ENCODE measurements around the gene CCPG1. TPM values are rescaled to one million over a fixed set of nuclear protein-coding genes. Genes with fewer than 3 reads are reported as not detected.
"Not testable (repeated sequence)": the region's sequence is repeated elsewhere in the genome, so short reads cannot be mapped to it uniquely, and the experiment has no call there.

The CCPG1 gene
- total and polyA plus RNA-seq, 9 donors = 22.1 to 30.9 (median 27.3) TPM

- DNase-seq = no peak
- no peak overlapping the region for H3K27ac ChIP-seq (ENCODE audit: low read length)
- H3K27me3 ChIP-seq (ENCODE audit: control insufficient read depth, insufficient read depth, low read length) = no peaks in the 10 kb centered on the region
- no peak overlapping the region for H3K4me3 ChIP-seq (ENCODE audit: low read length)
- H3K4me1 ChIP-seq (ENCODE audit: control insufficient read depth, insufficient read depth, low read length) = no peaks in the 10 kb centered on the region
- no peaks in the 10 kb centered on the region for H3K9me3 ChIP-seq (replicated peaks; ENCODE audit: control insufficient read depth, low read depth, low read length)
- H3K36me3 ChIP-seq (ENCODE audit: control insufficient read depth, insufficient read depth, low read length) = no peaks in the 10 kb centered on the region
Measured at GRCh38 chr15:55420171-55420866, 12.2 kb upstream of the CCPG1 start.

GRCh38 chr15:55417678-55418077, 9.5 kb upstream of the CCPG1 start:
- not testable (repeated sequence) for H3K9me3 ChIP-seq (replicated peaks; ENCODE audit: control insufficient read depth, low read depth, low read length); H3K27ac ChIP-seq (ENCODE audit: low read length); H3K27me3 ChIP-seq (ENCODE audit: control insufficient read depth, insufficient read depth, low read length); H3K36me3 ChIP-seq (ENCODE audit: control insufficient read depth, insufficient read depth, low read length); DNase-seq; H3K4me1 ChIP-seq (ENCODE audit: control insufficient read depth, insufficient read depth, low read length); H3K4me3 ChIP-seq (ENCODE audit: low read length)
- 67% methylated on average over 5 of the region's 8 CpGs for WGBS (ENCODE audit: insufficient coverage)

GRCh38 chr15:55408976-55409375, 817 bp upstream of the CCPG1 start:
- H3K36me3 ChIP-seq (ENCODE audit: control insufficient read depth, insufficient read depth, low read length); H3K27ac ChIP-seq (ENCODE audit: low read length); H3K4me1 ChIP-seq (ENCODE audit: control insufficient read depth, insufficient read depth, low read length); H3K9me3 ChIP-seq (replicated peaks; ENCODE audit: control insufficient read depth, low read depth, low read length); H3K27me3 ChIP-seq (ENCODE audit: control insufficient read depth, insufficient read depth, low read length); DNase-seq: not testable (repeated sequence)
- WGBS (ENCODE audit: insufficient coverage) = 68% methylated on average over 7 of the region's 14 CpGs
- peak overlapping the region; percentile 88 for H3K4me3 ChIP-seq (ENCODE audit: low read length)

GRCh38 chr15:55407498-55408011, 604 bp downstream of the CCPG1 start:
- Histone ChIP-seq H3K9me3 (replicated peaks; ENCODE audit: control insufficient read depth, low read depth, low read length) (no peaks in the 10 kb centered on the region), H3K36me3 (ENCODE audit: control insufficient read depth, insufficient read depth, low read length) (no peaks in the 10 kb centered on the region), H3K27me3 (ENCODE audit: control insufficient read depth, insufficient read depth, low read length) (no peaks in the 10 kb centered on the region), H3K27ac (ENCODE audit: low read length) (peak overlapping the region; percentile 98), H3K4me1 (ENCODE audit: control insufficient read depth, insufficient read depth, low read length) (peaks cover 5% of the 10 kb centered on the region), H3K4me3 (ENCODE audit: low read length) (peak overlapping the region; percentile 88)
- WGBS (ENCODE audit: insufficient coverage) = under 1% methylated on average over 11 of the region's 20 CpGs
- DNase-seq = no peak

- H3K4me1 ChIP-seq (ENCODE audit: control insufficient read depth, insufficient read depth, low read length) = peaks cover under 1% of the 10 kb centered on the region
- H3K36me3 ChIP-seq (ENCODE audit: control insufficient read depth, insufficient read depth, low read length) = no peaks in the 10 kb centered on the region
- DNase-seq = peak; percentile 35
- no peak overlapping the region for H3K27ac ChIP-seq (ENCODE audit: low read length)
- no peaks in the 10 kb centered on the region for H3K27me3 ChIP-seq (ENCODE audit: control insufficient read depth, insufficient read depth, low read length)
- H3K4me3 ChIP-seq (ENCODE audit: low read length) = no peak overlapping the region
- no peaks in the 10 kb centered on the region for H3K9me3 ChIP-seq (replicated peaks; ENCODE audit: control insufficient read depth, low read depth, low read length)
Measured at GRCh38 chr15:55403531-55403930, 4.6 kb downstream of the CCPG1 start.

DNA sequence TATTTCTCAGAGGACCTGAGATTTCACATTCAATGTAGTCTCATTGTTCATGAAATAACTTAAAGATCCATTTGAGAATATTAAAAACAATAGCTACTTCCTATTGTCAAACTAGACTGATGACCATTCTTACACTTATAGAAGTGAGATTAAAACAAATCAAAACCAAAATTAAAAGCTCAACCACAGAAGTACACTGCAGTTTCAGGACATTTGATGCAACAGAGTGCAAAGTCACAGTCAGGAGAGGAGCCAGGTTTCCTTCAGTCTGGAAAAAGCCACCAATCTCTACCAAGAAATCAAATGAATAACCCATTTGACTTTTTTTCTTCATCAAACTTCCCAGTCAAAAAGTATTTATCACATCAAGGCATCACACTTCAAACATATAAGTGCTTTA, 5.5 kb downstream of the CCPG1 start:
- peak; percentile 23 for DNase-seq
- Histone ChIP-seq H3K9me3 (replicated peaks; ENCODE audit: control insufficient read depth, low read depth, low read length) (no peaks in the 10 kb centered on the region), H3K27ac (ENCODE audit: low read length) (no peak overlapping the region), H3K4me1 (ENCODE audit: control insufficient read depth, insufficient read depth, low read length) (no peaks in the 10 kb centered on the region), H3K36me3 (ENCODE audit: control insufficient read depth, insufficient read depth, low read length) (no peaks in the 10 kb centered on the region), H3K27me3 (ENCODE audit: control insufficient read depth, insufficient read depth, low read length) (no peaks in the 10 kb centered on the region), H3K4me3 (ENCODE audit: low read length) (no peak overlapping the region)

- H3K36me3 ChIP-seq (ENCODE audit: control insufficient read depth, insufficient read depth, low read length) = no peaks in the 10 kb centered on the region
- WGBS (ENCODE audit: insufficient coverage) = no CpG with 5 or more reads among the region's 1 CpG
- no peaks in the 10 kb centered on the region for H3K27me3 ChIP-seq (ENCODE audit: control insufficient read depth, insufficient read depth, low read length)
- H3K4me3 ChIP-seq (ENCODE audit: low read length) = no peak overlapping the region
- no peaks in the 10 kb centered on the region for H3K9me3 ChIP-seq (replicated peaks; ENCODE audit: control insufficient read depth, low read depth, low read length)
- no peaks in the 10 kb centered on the region for H3K4me1 ChIP-seq (ENCODE audit: control insufficient read depth, insufficient read depth, low read length)
- H3K27ac ChIP-seq (ENCODE audit: low read length) = no peak overlapping the region
- no peak for DNase-seq
Measured at GRCh38 chr15:55401786-55402246, 6.3 kb downstream of the CCPG1 start.

DNA sequence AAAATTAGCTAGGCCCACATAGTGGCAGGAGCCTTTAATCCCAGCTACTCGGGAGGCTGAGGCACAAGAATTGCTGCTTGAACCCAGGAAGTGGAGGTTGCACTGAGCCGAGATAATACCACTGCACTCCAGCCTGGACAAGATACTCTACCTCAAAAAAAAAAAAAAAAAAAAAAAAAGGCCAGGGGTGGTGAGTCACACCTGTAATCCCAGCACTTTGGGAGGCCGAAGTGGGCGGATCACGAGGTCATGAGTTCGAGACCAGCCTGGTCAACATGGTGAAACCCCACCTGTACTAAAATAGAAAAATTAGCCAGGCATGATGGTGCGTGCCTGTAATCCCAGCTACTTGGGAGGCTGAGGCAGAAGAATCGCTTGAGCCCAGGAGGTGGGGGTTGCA, 8.1 kb downstream of the CCPG1 start:
- not testable (repeated sequence) for DNase-seq; H3K9me3 ChIP-seq (replicated peaks; ENCODE audit: control insufficient read depth, low read depth, low read length); H3K27ac ChIP-seq (ENCODE audit: low read length); H3K36me3 ChIP-seq (ENCODE audit: control insufficient read depth, insufficient read depth, low read length); H3K4me1 ChIP-seq (ENCODE audit: control insufficient read depth, insufficient read depth, low read length); H3K4me3 ChIP-seq (ENCODE audit: low read length); H3K27me3 ChIP-seq (ENCODE audit: control insufficient read depth, insufficient read depth, low read length)
- WGBS (ENCODE audit: insufficient coverage) = 83% methylated on average over 4 of the region's 8 CpGs

GRCh38 chr15:55398243-55398642, 9.9 kb downstream of the CCPG1 start:
- Histone ChIP-seq H3K27ac (ENCODE audit: low read length) (no peak overlapping the region), H3K36me3 (ENCODE audit: control insufficient read depth, insufficient read depth, low read length) (no peaks in the 10 kb centered on the region), H3K4me3 (ENCODE audit: low read length) (no peak overlapping the region), H3K27me3 (ENCODE audit: control insufficient read depth, insufficient read depth, low read length) (no peaks in the 10 kb centered on the region), H3K4me1 (ENCODE audit: control insufficient read depth, insufficient read depth, low read length) (no peaks in the 10 kb centered on the region), H3K9me3 (replicated peaks; ENCODE audit: control insufficient read depth, low read depth, low read length) (no peaks in the 10 kb centered on the region)
- DNase-seq = no peak
- 87% methylated on average over 3 of the region's 5 CpGs for WGBS (ENCODE audit: insufficient coverage)

DNA sequence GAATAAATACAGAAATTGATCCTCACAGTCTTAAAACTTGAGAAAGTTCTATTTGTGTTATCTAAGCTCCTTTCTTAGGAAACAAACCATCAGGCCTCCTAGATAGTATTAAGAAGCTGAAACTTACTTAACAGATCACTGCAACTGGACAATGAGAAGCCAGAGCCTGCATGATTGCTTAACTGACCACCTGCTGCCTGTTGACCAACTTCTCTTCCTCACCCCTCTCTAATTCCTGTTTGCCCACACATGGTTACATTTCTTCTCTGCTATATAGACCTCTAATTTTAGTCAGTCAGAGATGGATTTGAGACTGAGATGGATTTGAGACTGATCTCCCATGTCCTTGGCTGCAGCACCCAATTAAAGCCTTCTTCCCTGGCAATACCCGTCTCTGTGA, 13.5 kb downstream of the CCPG1 start:
- Histone ChIP-seq H3K4me1 (ENCODE audit: control insufficient read depth, insufficient read depth, low read length) (no peaks in the 10 kb centered on the region), H3K4me3 (ENCODE audit: low read length) (no peak overlapping the region), H3K27me3 (ENCODE audit: control insufficient read depth, insufficient read depth, low read length) (no peaks in the 10 kb centered on the region), H3K9me3 (replicated peaks; ENCODE audit: control insufficient read depth, low read depth, low read length) (no peaks in the 10 kb centered on the region), H3K36me3 (ENCODE audit: control insufficient read depth, insufficient read depth, low read length) (no peaks in the 10 kb centered on the region), H3K27ac (ENCODE audit: low read length) (no peak overlapping the region)
- DNase-seq = no peak
- no CpG with 5 or more reads among the region's 1 CpG for WGBS (ENCODE audit: insufficient coverage)

GRCh38 chr15:55389264-55389607, 18.9 kb downstream of the CCPG1 start:
- H3K27me3 ChIP-seq (ENCODE audit: control insufficient read depth, insufficient read depth, low read length) = no peaks in the 10 kb centered on the region
- H3K36me3 ChIP-seq (ENCODE audit: control insufficient read depth, insufficient read depth, low read length) = no peaks in the 10 kb centered on the region
- H3K27ac ChIP-seq (ENCODE audit: low read length) = no peak overlapping the region
- H3K4me3 ChIP-seq (ENCODE audit: low read length) = no peak overlapping the region
- H3K4me1 ChIP-seq (ENCODE audit: control insufficient read depth, insufficient read depth, low read length) = no peaks in the 10 kb centered on the region
- no peak for DNase-seq
- H3K9me3 ChIP-seq (replicated peaks; ENCODE audit: control insufficient read depth, low read depth, low read length) = no peaks in the 10 kb centered on the region

Measured in muscle of leg (tissue), 11 donors.